Esophagus squamous epithelium (tissue), 4 donors: Measurements from ENCODE around the gene ZFP92.

ENCODE experiments used
- CTCF ChIP-seq, 6 experiments: fragments of 450-650 bp in 4 of 6; fragments of 200-600 bp in 2 of 6; sonication (generic) in 2 of 6; IDR thresholded peaks; one replicate each; pipeline ENCODE4 v1.5.1; 2016 to 2019; ENCODE audit warnings: antibody characterized with exemption in 6 of 6, mild to moderate bottlenecking in 4 of 6, moderate library complexity in 4 of 6
- POLR2A ChIP-seq, 4 donors: fragments of 450-650 bp; IDR thresholded peaks; one replicate each; pipeline ENCODE4 v1.6.1; 2017; ENCODE audit warnings: antibody characterized with exemption in 4 of 4, mild to moderate bottlenecking in 4 of 4, moderate library complexity in 3 of 4

- TF ChIP-seq CTCF (IDR thresholded peaks at IDR 0.05) (no peak), POLR2A (IDR thresholded peaks at IDR 0.05) (no peak)
Measured at GRCh38 chrX:153459986-153460385, 48.7 kb downstream of the ZFP92 start.
